HEK293 (cell line): ENCODE results near the gene CDH24.

Experiments
- HOXD13 ChIP-seq: sonication (generic); formaldehyde crosslinking; IDR thresholded peaks from 2 replicates; pipeline ENCODE4 v1.8.0; 2022; ENCODE audit warnings: missing genetic modification reagents, borderline replicate concordance
- ZNF274 ChIP-seq, 2 experiments: fragments of 200-500 bp in 1 of 2; fragments of 450-650 bp in 1 of 2; sonication (Bioruptor generic) in 1 of 2; formaldehyde crosslinking in 1 of 2; IDR thresholded peaks; 2 replicates each; pipeline versions ENCODE4 v1.5.1 to v1.6.1; 2014 to 2016; ENCODE audit warnings: borderline replicate concordance in 1 of 2, inconsistent platforms in 1 of 2, low read length in 1 of 2, missing biosample characterization in 1 of 2, missing genetic modification characterization in 1 of 2
- ZXDB ChIP-seq: fragments of 450-650 bp; formaldehyde crosslinking; IDR thresholded peaks from 2 replicates; pipeline ENCODE4 v1.5.1; 2016; ENCODE audit warnings: missing biosample characterization, missing genetic modification characterization
- TF ChIP-seq, protein P1 (sequence below): fragments of 450-650 bp; formaldehyde crosslinking; IDR thresholded peaks from 2 replicates; pipeline ENCODE4 v1.5.1; 2016; ENCODE audit warnings: missing biosample characterization, missing genetic modification characterization

DNA sequence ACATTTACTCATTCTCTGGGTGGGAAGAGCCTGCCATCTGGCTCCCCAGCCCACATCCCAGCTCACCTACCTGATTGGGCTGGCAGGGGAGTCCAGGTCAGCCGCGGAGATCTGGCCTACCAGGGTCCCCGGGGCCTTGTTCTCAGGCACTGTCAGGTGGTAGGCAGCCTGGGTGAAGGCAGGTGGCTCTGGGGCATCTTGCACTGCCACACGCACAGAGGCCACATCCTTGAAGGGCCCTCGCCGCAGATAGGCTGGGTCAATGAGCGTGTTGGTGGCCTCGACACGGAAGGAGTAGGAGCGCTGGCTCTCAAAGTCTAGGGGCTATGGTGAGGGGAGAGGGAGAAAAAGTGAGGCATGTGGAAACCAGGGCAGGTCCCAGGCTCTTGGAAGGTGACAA lies 3.9 kb downstream of the CDH24 start:
- TF ChIP-seq ZNF274 (IDR thresholded peaks at IDR 0.05; ENCODE audit: low read length) (no peak), ZNF274 (tag by site-specific recombination; IDR thresholded peaks at IDR 0.05; ENCODE audit: borderline replicate concordance) (no peak), ZXDB (tag by site-specific recombination) (no peak), HOXD13 (no peak)
- TF ChIP-seq, protein P1, sequence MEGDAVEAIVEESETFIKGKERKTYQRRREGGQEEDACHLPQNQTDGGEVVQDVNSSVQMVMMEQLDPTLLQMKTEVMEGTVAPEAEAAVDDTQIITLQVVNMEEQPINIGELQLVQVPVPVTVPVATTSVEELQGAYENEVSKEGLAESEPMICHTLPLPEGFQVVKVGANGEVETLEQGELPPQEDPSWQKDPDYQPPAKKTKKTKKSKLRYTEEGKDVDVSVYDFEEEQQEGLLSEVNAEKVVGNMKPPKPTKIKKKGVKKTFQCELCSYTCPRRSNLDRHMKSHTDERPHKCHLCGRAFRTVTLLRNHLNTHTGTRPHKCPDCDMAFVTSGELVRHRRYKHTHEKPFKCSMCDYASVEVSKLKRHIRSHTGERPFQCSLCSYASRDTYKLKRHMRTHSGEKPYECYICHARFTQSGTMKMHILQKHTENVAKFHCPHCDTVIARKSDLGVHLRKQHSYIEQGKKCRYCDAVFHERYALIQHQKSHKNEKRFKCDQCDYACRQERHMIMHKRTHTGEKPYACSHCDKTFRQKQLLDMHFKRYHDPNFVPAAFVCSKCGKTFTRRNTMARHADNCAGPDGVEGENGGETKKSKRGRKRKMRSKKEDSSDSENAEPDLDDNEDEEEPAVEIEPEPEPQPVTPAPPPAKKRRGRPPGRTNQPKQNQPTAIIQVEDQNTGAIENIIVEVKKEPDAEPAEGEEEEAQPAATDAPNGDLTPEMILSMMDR (tag by site-specific recombination): no peak
